Germinal center (tissue), 1 donor: ENCODE data around the gene FRRS1L.
"Not testable (repeated sequence)": the region's sequence is repeated elsewhere in the genome, so short reads cannot be mapped to it uniquely, and the experiment has no call there.

ENCODE experiments used
- DNase-seq: peaks from one replicate; pipeline ENCODE4 v3.0.0; 2012; ENCODE audit warnings: mixed read lengths, low spot score

Gene FRRS1L

DNA sequence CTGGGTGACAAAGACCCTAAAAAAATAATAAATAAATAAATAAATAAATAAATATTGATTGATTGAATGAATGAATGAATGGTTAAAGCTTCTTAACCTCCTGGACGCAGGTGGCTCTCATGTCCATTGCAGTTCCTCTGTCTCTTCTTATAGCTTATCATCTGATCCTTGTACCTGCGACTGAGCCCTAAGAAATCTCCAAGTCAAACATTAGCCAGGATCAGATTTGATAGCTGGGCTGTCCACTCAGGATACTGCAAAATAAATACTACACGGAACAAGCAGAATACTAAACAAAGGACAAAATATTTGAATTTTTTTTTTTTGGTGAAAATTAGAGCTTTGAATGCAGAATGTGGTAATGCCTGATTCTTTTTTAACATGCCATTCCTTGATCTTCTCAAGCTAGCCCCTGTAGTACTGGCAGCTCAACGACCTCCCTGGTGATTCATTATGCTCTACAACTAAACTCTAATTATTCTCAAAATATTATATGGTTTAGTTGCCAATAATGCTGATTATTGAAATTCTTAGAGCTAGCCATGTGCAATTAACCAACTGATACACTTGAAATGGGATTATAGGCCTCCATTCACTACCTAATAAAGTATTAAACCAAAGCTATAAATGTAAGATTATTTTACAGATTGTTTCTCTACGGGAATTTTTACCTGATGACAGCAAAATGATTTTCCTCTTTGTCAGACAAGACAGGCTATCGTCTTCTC is 37.4 kb downstream of the FRRS1L start:
- DNase-seq = no peak

GRCh38 chr9:109126671-109127070 is 40.4 kb downstream of the FRRS1L start:
- not testable (repeated sequence) for DNase-seq

DNA sequence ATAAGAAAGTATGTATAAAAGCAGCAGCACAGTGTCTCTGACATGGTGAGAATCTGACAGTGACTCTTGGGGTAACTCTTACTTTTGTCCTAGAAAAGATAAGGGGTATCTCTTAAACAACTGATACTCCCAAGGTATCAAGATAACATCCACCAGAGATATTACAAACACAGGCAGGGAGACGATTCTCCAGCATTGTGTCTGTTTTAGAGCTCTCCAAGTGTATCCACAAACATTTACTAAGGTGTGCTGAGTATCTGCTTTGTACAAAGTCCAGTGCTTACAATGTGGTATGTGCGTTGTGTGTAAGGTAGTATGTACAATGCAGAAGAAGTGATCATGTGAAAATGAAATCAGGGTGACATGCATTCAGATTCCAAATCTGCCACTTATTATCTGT is 42.9 kb downstream of the FRRS1L start:
- DNase-seq = no peak

DNA sequence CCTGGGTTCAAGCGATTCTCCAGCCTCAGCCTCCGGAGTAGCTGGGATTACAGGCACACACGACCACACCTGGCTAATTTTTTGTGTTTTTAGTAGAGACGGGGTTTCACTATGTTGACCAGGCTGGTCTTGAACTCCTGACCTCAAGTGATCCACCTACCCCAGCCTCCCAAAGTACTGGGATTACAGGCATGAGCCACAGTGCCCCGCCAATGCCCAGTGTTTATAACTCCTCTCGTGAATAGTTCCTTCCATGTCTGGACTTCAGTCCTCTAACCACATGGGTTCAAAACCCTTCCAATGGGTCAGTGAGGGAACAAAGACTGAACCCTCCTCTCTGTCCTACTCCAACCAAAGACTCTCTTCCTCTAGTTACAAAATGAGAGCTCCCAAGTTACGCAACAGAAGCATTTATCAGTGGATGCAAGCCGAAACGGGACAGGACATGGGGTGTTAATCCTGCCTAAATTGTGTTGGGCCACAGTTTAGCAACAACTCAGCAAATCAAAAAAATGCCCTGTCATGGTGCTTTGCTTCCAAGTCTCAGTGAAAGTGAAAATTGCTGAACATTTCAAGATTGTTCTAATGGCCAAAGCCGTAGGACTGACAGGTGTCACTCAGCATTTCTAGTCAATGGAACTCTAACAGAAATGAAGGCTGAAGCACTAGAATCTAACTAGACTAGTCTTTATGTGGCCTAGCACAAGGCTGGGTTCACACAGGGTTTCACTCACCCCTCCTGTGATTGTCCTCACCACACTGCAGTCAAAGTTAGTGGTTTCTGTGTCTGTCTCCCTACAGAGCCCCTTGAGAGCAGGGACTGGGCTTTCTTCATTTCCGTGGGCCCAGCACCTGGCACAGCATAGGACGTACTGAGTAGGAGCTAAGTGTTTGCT is 44.1 kb downstream of the FRRS1L start:
- DNase-seq = no peak

- no peak for DNase-seq
Measured at GRCh38 chr9:109121232-109121796, 45.7 kb downstream of the FRRS1L start.

- DNase-seq = no peak
Measured at GRCh38 chr9:109120204-109120789, 46.8 kb downstream of the FRRS1L start.

- DNase-seq = peak; percentile 93
Measured at GRCh38 chr9:109119439-109120203, 47.4 kb downstream of the FRRS1L start, which contains the start of gene TMEM245. Gene TMEM245 (minus strand): TSS chr9:109119947. CDS start chr9:109119913, 34 bp downstream.

DNA sequence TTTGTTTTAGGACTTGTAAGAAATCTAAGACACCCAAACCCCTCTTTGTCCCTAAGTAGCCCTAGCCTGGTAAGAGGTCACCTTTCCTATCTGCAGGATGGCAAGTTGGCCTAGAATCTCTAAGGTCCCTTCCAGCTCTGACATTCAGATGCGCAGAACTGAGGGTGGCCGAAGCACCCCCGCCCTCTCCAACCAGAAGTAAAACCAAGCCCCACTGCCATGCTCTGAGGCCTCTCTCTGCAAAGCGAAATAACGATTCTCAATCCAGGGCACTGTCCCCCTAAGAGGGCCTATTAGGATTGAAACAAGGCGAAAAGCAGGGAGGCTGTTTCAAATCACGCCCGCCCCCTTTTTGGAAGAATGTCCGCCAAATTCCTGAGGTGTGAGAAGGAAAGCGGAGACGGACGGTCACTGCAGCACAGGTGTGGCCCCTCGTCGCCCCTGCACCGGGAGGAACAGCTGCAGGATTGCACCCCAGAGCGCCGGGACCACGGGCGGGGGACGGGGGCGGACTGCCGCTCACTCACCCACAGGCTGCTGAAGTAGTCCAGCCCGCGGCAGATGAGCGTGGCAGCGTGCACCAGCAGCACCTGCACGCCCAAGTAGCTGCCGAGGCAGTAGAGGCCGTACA is 48.1 kb downstream of the FRRS1L start:
- DNase-seq = peak; percentile 13

DNA sequence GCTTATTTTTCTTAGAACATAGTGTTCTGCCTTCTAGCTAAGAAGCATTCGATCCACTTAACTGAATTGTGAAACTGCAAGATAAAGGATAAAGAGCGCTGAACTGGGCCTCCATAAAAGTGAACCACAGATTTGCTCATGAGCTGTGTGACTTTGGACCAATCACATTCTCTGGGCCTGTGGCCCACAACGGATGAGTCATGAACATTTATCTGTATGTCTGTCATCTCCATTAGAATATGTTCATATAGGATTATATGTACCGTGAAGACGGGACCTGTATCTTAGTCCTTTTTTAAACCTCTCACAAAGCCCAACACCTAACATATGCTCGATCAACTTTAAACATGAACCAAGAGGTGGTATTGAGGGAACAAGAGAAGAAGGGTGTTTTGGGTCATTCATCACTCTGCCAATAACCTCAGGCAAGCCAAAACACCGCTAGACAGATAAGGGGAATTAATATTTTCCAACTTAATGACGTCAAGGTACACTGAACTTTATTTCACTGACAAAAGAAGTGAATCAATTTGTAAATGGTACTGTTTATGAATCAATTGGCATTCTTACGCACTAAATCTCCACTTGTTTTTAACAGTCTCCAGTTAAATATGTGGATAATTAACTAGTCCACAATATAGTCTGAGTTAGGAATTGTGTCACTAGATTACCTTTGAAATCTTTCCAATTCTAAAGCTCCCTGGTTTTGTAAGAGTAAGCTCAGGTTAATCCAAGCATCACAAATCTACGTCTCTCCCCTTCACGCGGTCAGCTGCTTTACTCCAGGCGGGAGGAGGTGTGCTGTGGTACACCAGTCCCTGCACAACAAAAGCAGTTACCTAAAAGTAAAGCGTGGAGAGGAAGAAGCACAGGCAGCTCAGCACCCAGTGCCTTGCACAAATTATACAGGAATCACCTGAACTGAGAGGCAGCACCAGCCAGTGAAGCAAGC is 48.9 kb downstream of the FRRS1L start:
- peak; percentile 5 for DNase-seq

GRCh38 chr9:109115931-109116526 is 51.0 kb downstream of the FRRS1L start:
- no peak for DNase-seq

- DNase-seq = no peak
Measured at GRCh38 chr9:109114670-109115069, 52.4 kb downstream of the FRRS1L start.

- DNase-seq = no peak
Measured at GRCh38 chr9:109113892-109114609, 53.0 kb downstream of the FRRS1L start.

- DNase-seq = no peak
Measured at GRCh38 chr9:109113254-109113653, 53.8 kb downstream of the FRRS1L start.

GRCh38 chr9:109110329-109111021 is 56.6 kb downstream of the FRRS1L start:
- DNase-seq = no peak

GRCh38 chr9:109109967-109110328 is 57.1 kb downstream of the FRRS1L start:
- DNase-seq = no peak

DNA sequence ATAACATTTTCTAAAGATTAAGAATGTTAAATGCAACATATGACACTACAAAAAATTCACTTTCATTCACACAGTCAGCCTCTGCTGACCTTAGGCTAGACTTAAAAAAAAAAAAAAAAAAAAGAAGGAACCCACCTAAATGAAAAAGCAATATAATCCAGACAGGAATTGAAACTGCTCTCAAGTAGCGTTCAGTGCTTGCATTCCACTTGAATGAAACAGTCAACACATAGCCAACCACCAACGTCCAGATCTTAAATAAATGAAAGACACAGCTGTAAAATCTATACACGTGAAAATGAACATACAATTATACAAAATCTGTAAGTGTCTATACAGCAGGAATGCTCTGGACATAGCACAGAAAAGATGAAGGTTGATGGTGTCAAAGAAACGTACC is 58.7 kb downstream of the FRRS1L start:
- DNase-seq = no peak

GRCh38 chr9:109107402-109108240 is 59.4 kb downstream of the FRRS1L start:
- DNase-seq = no peak
